ENCODE measurements around the gene ZNF516.

The ZNF516 gene

GRCh38 chr18:76451396-76452331 is 43.4 kb downstream of the ZNF516 start:
- TF ChIP-seq CTCF (IDR thresholded peaks at IDR 0.05; ENCODE audit: borderline replicate concordance, control extremely low read depth, extremely low read depth, insufficient read depth, missing control alignments), result no peak
- in situ Hi-C loops (cut with MboI; ENCODE audit: low sequenced_read_pairs, unreplicated experiment), result no loop called here
- no peak for DNase-seq (ENCODE audit: low spot score)

GRCh38 chr18:76450452-76451395 is 44.3 kb downstream of the ZNF516 start:
- DNase-seq (ENCODE audit: low spot score), result peak; percentile 54
- in situ Hi-C loops (cut with MboI; ENCODE audit: low sequenced_read_pairs, unreplicated experiment), result no loop called here
- TF ChIP-seq CTCF (IDR thresholded peaks at IDR 0.05; ENCODE audit: borderline replicate concordance, control extremely low read depth, extremely low read depth, insufficient read depth, missing control alignments), result no peak

- in situ Hi-C loops (cut with MboI; ENCODE audit: low sequenced_read_pairs, unreplicated experiment), result no loop called here
- DNase-seq (ENCODE audit: low spot score), result no peak
Observed at GRCh38 chr18:76449111-76449453, 46.0 kb downstream of the ZNF516 start.

GRCh38 chr18:76448256-76449110 is 46.6 kb downstream of the ZNF516 start:
- TF ChIP-seq CTCF (IDR thresholded peaks at IDR 0.05; ENCODE audit: borderline replicate concordance, control extremely low read depth, extremely low read depth, insufficient read depth, missing control alignments), result no peak
- in situ Hi-C loops (cut with MboI; ENCODE audit: low sequenced_read_pairs, unreplicated experiment), result no loop called here
- DNase-seq (ENCODE audit: low spot score), result no peak

More at GRCh38 chr18:76449111-76449453, 46.0 kb downstream of the ZNF516 start:
- TF ChIP-seq CTCF (IDR thresholded peaks at IDR 0.05; ENCODE audit: borderline replicate concordance, control extremely low read depth, extremely low read depth, insufficient read depth, missing control alignments), result no peak

GRCh38 chr18:76447258-76447890 is 47.7 kb downstream of the ZNF516 start:
- in situ Hi-C loops (cut with MboI; ENCODE audit: low sequenced_read_pairs, unreplicated experiment), result no loop called here
- no peak for TF ChIP-seq CTCF (IDR thresholded peaks at IDR 0.05; ENCODE audit: borderline replicate concordance, control extremely low read depth, extremely low read depth, insufficient read depth, missing control alignments)

More at GRCh38 chr18:76447258-76447890, 47.7 kb downstream of the ZNF516 start:
- no peak for DNase-seq (ENCODE audit: low spot score)
